HG03025 (cell line): Measurements from ENCODE around the gene HK1.

Source experiments
- ATAC-seq: cut with Tn5 transposase; IDR thresholded peaks from one replicate; pipeline ENCODE4 v1.9.1; 2021; ENCODE audit warnings: mild to moderate bottlenecking, moderate library complexity; ENCODE audit not compliant: unreplicated experiment, low FRiP score

Gene HK1

GRCh38 chr10:69343905-69344304 is 65.6 kb downstream of the HK1 start:
- no peak for ATAC-seq

- ATAC-seq: no peak
Observed at GRCh38 chr10:69344591-69345252, 66.4 kb downstream of the HK1 start.

- ATAC-seq: no peak
Observed at GRCh38 chr10:69345402-69345801, 67.1 kb downstream of the HK1 start.

- ATAC-seq: no peak
Observed at GRCh38 chr10:69345890-69346474, 67.7 kb downstream of the HK1 start.

- ATAC-seq: no peak
Observed at GRCh38 chr10:69346776-69347175, 68.5 kb downstream of the HK1 start.

GRCh38 chr10:69348816-69349541 is 70.7 kb downstream of the HK1 start:
- ATAC-seq: no peak

- no peak for ATAC-seq
Observed at GRCh38 chr10:69349542-69349888, 71.2 kb downstream of the HK1 start.

- ATAC-seq: no peak
Observed at GRCh38 chr10:69351589-69351988, 73.3 kb downstream of the HK1 start.

- no peak for ATAC-seq
Observed at GRCh38 chr10:69352569-69353264, 74.4 kb downstream of the HK1 start.

- no peak for ATAC-seq
Observed at GRCh38 chr10:69353977-69354635, 75.8 kb downstream of the HK1 start.

- no peak for ATAC-seq
Observed at GRCh38 chr10:69356187-69356586, 77.9 kb downstream of the HK1 start.

GRCh38 chr10:69358148-69358795 is 80.0 kb downstream of the HK1 start:
- ATAC-seq: no peak

- ATAC-seq: no peak
Observed at GRCh38 chr10:69359148-69359547, 80.9 kb downstream of the HK1 start.

GRCh38 chr10:69359594-69359993 is 81.3 kb downstream of the HK1 start:
- no peak for ATAC-seq

- ATAC-seq: no peak
Observed at GRCh38 chr10:69360485-69361302, 82.4 kb downstream of the HK1 start.

- no peak for ATAC-seq
Observed at GRCh38 chr10:69361303-69361614, 83.0 kb downstream of the HK1 start.

- ATAC-seq: no peak
Observed at GRCh38 chr10:69362471-69362954, 84.2 kb downstream of the HK1 start.

- ATAC-seq: no peak
Observed at GRCh38 chr10:69363666-69364065, 85.4 kb downstream of the HK1 start.

- ATAC-seq: no peak
Observed at GRCh38 chr10:69364232-69364940, 86.1 kb downstream of the HK1 start.
